Left renal cortex interstitium (tissue), 4 donors: ENCODE measurements around the gene PLB1. TPM values are rescaled to one million over a fixed set of nuclear protein-coding genes. Genes with fewer than 3 reads are reported as not detected.

Experiments used
- DNase-seq, 4 donors: peaks; one replicate each; pipeline ENCODE4 v3.0.0-alpha.2; 2013; ENCODE audit warnings: low read depth in 4 of 4, low spot score in 2 of 4, missing footprints in 1 of 4
- polyA plus RNA-seq, 4 donors: library from polyadenylated mRNA; unstranded; fragments of 120-200 nt; gene quantifications; one replicate each; pipeline ENCODE4 v1.2.1, GENCODE V29; 2013; ENCODE audit not compliant: insufficient read length in 4 of 4

PLB1 gene
- polyA plus RNA-seq, 4 donors, result 0.84 to 1.7 (median 1.4) TPM

GRCh38 chr2:28621172-28622100 is 125.6 kb downstream of the PLB1 start:
- DNase-seq, result no peak

GRCh38 chr2:28622101-28622499 is 126.2 kb downstream of the PLB1 start:
- no peak for DNase-seq

- DNase-seq, result no peak
Measured at GRCh38 chr2:28623582-28624405, 127.9 kb downstream of the PLB1 start.

- DNase-seq, result no peak
Measured at GRCh38 chr2:28624436-28624792, 128.6 kb downstream of the PLB1 start.

- DNase-seq, result no peak
Measured at GRCh38 chr2:28624793-28625701, 129.2 kb downstream of the PLB1 start.

- DNase-seq, result no peak
Measured at GRCh38 chr2:28626376-28626775, 130.5 kb downstream of the PLB1 start.

- no peak for DNase-seq
Measured at GRCh38 chr2:28626891-28627421, 131.1 kb downstream of the PLB1 start.

- DNase-seq, result no peak
Measured at GRCh38 chr2:28627722-28628480, 132.0 kb downstream of the PLB1 start.

- no peak for DNase-seq
Measured at GRCh38 chr2:28628506-28628905, 132.6 kb downstream of the PLB1 start.

GRCh38 chr2:28628987-28629386 is 133.1 kb downstream of the PLB1 start:
- no peak for DNase-seq

GRCh38 chr2:28629910-28630309 is 134.1 kb downstream of the PLB1 start:
- no peak for DNase-seq

GRCh38 chr2:28630341-28630740 is 134.5 kb downstream of the PLB1 start:
- no peak for DNase-seq

- DNase-seq, result no peak
Measured at GRCh38 chr2:28631514-28632206, 135.8 kb downstream of the PLB1 start.

- no peak for DNase-seq
Measured at GRCh38 chr2:28632791-28633190, 136.9 kb downstream of the PLB1 start.

- DNase-seq, result no peak
Measured at GRCh38 chr2:28633204-28633603, 137.3 kb downstream of the PLB1 start.

GRCh38 chr2:28633746-28634145 is 137.9 kb downstream of the PLB1 start:
- DNase-seq, result no peak

- DNase-seq, result no peak
Measured at GRCh38 chr2:28635191-28635611, 139.3 kb downstream of the PLB1 start.

GRCh38 chr2:28636491-28636890 is 140.6 kb downstream of the PLB1 start:
- no peak for DNase-seq
